HG03095 (cell line): ENCODE measurements around the gene TMEM108.

Source experiments
- ATAC-seq: cut with Tn5 transposase; IDR thresholded peaks from one replicate; pipeline ENCODE4 v1.9.1; 2021; ENCODE audit warnings: moderate library complexity; ENCODE audit not compliant: unreplicated experiment

The TMEM108 gene

GRCh38 chr3:133159498-133160475 lies 121.6 kb downstream of the TMEM108 start:
- ATAC-seq, result no peak

- no peak for ATAC-seq
Measured at GRCh38 chr3:133161656-133162055, 123.5 kb downstream of the TMEM108 start.

- no peak for ATAC-seq
Measured at GRCh38 chr3:133162265-133162664, 124.1 kb downstream of the TMEM108 start.

- ATAC-seq, result no peak
Measured at GRCh38 chr3:133162670-133163305, 124.6 kb downstream of the TMEM108 start.

- no peak for ATAC-seq
Measured at GRCh38 chr3:133167340-133168024, 129.3 kb downstream of the TMEM108 start.

GRCh38 chr3:133168025-133168401 lies 129.8 kb downstream of the TMEM108 start:
- no peak for ATAC-seq

- no peak for ATAC-seq
Measured at GRCh38 chr3:133169331-133170068, 131.3 kb downstream of the TMEM108 start.

- ATAC-seq, result no peak
Measured at GRCh38 chr3:133171831-133172230, 133.6 kb downstream of the TMEM108 start.

GRCh38 chr3:133181392-133182150 lies 143.4 kb downstream of the TMEM108 start:
- no peak for ATAC-seq

- ATAC-seq, result no peak
Measured at GRCh38 chr3:133187870-133188379, 149.7 kb downstream of the TMEM108 start.

GRCh38 chr3:133188996-133189395 lies 150.8 kb downstream of the TMEM108 start:
- no peak for ATAC-seq

- no peak for ATAC-seq
Measured at GRCh38 chr3:133189893-133190292, 151.7 kb downstream of the TMEM108 start.

- no peak for ATAC-seq
Measured at GRCh38 chr3:133191818-133192217, 153.6 kb downstream of the TMEM108 start.

- ATAC-seq, result no peak
Measured at GRCh38 chr3:133192363-133192945, 154.3 kb downstream of the TMEM108 start.

GRCh38 chr3:133192967-133193366 lies 154.8 kb downstream of the TMEM108 start:
- ATAC-seq, result no peak

GRCh38 chr3:133196527-133196926 lies 158.3 kb downstream of the TMEM108 start:
- no peak for ATAC-seq

GRCh38 chr3:133197619-133198018 lies 159.4 kb downstream of the TMEM108 start:
- no peak for ATAC-seq

GRCh38 chr3:133206921-133207320 lies 168.7 kb downstream of the TMEM108 start:
- no peak for ATAC-seq

- ATAC-seq, result no peak
Measured at GRCh38 chr3:133208184-133208583, 170.0 kb downstream of the TMEM108 start.
